Natural killer cell (primary cell): ENCODE data around the gene ZMAT3. TPM values are rescaled to one million over a fixed set of nuclear protein-coding genes. Genes with fewer than 3 reads are reported as not detected.

Experiments used
- ATAC-seq, 3 donors: fragments of 150-1000 bp in 2 of 3; fragments of 200-7000 bp in 1 of 3; cut with Tn5 transposase; 1 replicate in 1 of 3; 2 replicates in 2 of 3; pipeline ENCODE4 v1.10.0; 2021; ENCODE audit warnings: mild to moderate bottlenecking in 2 of 3, moderate library complexity in 2 of 3
- DNase-seq, 2 donors: peaks; one replicate each; pipeline versions ENCODE4 v3.0.0 to v3.0.0-alpha.2; 2013 to 2021; ENCODE audit warnings: mixed read lengths in 1 of 2
- H3K27ac ChIP-seq: one replicate; pipeline ENCODE4 v1.5.1; 2013; ENCODE audit warnings: mild to moderate bottlenecking, low read length
- H3K27me3 ChIP-seq: one replicate; pipeline ENCODE4 v1.6.1; 2013; ENCODE audit warnings: low read length; ENCODE audit not compliant: control insufficient read depth, insufficient read depth
- H3K36me3 ChIP-seq: one replicate; pipeline ENCODE4 v1.6.1; 2013; ENCODE audit warnings: low read length; ENCODE audit not compliant: control insufficient read depth, insufficient read depth
- H3K4me1 ChIP-seq: one replicate; pipeline ENCODE4 v1.6.1; 2013; ENCODE audit warnings: low read length; ENCODE audit not compliant: control insufficient read depth, insufficient read depth
- H3K4me3 ChIP-seq: one replicate; pipeline ENCODE4 v1.5.1; 2013; ENCODE audit warnings: low read length
- H3K9me3 ChIP-seq: one replicate; pipeline ENCODE4 v1.6.1; 2013; ENCODE audit warnings: low read length; ENCODE audit not compliant: control insufficient read depth, insufficient read depth
- H3K27ac Mint-ChIP-seq, 2 donors: one replicate each; pipeline ENCODE4 v1.8.0; 2022; ENCODE audit warnings: mild to moderate bottlenecking in 2 of 2, mixed read lengths in 2 of 2, moderate library complexity in 1 of 2
- H3K27me3 Mint-ChIP-seq, 2 donors: one replicate each; pipeline ENCODE4 v1.8.0; 2022; ENCODE audit warnings: low read depth in 2 of 2, mixed read lengths in 2 of 2
- H3K36me3 Mint-ChIP-seq: one replicate; pipeline ENCODE4 v1.8.0; 2022; ENCODE audit warnings: mixed read lengths
- H3K4me1 Mint-ChIP-seq, 2 donors: one replicate each; pipeline ENCODE4 v1.8.0; 2022; ENCODE audit warnings: mixed read lengths in 2 of 2
- H3K4me3 Mint-ChIP-seq: one replicate; pipeline ENCODE4 v1.8.0; 2022; ENCODE audit warnings: mild to moderate bottlenecking, moderate library complexity, mixed read lengths
- H3K9me3 Mint-ChIP-seq, 2 donors: one replicate each; pipeline ENCODE4 v1.8.0; 2022; ENCODE audit warnings: mixed read lengths in 2 of 2
- CTCF ChIP-seq: fragments of 200-600 bp; IDR thresholded peaks from one replicate; pipeline ENCODE4 v1.8.0; 2022; ENCODE audit warnings: antibody characterized with exemption
- WGBS: methylation state at CpG from one replicate; pipeline ENCODE4 v1.1.7; 2013; ENCODE audit warnings: missing lambda C conversion rate; ENCODE audit not compliant: insufficient coverage; 5-methylcytosine and 5-hydroxymethylcytosine counted together
- intact Hi-C: fragments of 100-400 bp; cut with micrococcal nuclease; formaldehyde crosslinking; loops from one replicate; pipeline ENCODE4 v1.14.2; 2022
- total RNA-seq, 4 donors: library from RNA; stranded (reverse); fragments of 120-200 nt in 1 of 4; gene quantifications; one replicate each; pipeline versions ENCODE4 v1.2.3 to v1.2.4, GENCODE V29; 2013 to 2022

Gene ZMAT3
- total RNA-seq, 3 donors from 2014 or later (not counting 1 experiment from before 2014, with no cell fraction given), result 22.5 to 32.9 (median 24.1) TPM

- ATAC-seq (no peak), DNase-seq (no peak)
- Mint-ChIP-seq H3K4me3 (no peak overlapping the region), H3K27me3 (no peaks in the 10 kb centered on the region), H3K36me3 (peaks cover 61% of the 10 kb centered on the region), H3K27ac (no peak overlapping the region), H3K4me1 (no peaks in the 10 kb centered on the region), H3K9me3 (peaks cover 8 to 13% of the 10 kb centered on the region in 2 donors)
- Histone ChIP-seq H3K9me3 (peaks cover 27% of the 10 kb centered on the region), H3K27me3 (no peaks in the 10 kb centered on the region), H3K27ac (no peak overlapping the region), H3K36me3 (no peaks in the 10 kb centered on the region), H3K4me3 (no peak overlapping the region), H3K4me1 (no peaks in the 10 kb centered on the region)
- 91% methylated on average over 3 of the region's 3 CpGs for WGBS
- intact Hi-C loops, result no loop called here
- TF ChIP-seq CTCF, result no peak
Measured at GRCh38 chr3:178990293-178990692, 81.3 kb downstream of the ZMAT3 start.

GRCh38 chr3:178989821-178990220 is 81.8 kb downstream of the ZMAT3 start:
- H3K36me3 ChIP-seq, result no peaks in the 10 kb centered on the region
- Mint-ChIP-seq H3K36me3 (peaks cover 66% of the 10 kb centered on the region), H3K27ac (no peak overlapping the region), H3K27me3 (no peaks in the 10 kb centered on the region), H3K4me3 (no peak overlapping the region), H3K9me3 (peaks cover 8 to 16% of the 10 kb centered on the region in 2 donors), H3K4me1 (no peaks in the 10 kb centered on the region)
- ATAC-seq (no peak), DNase-seq (no peak)
- H3K27me3 ChIP-seq, result no peaks in the 10 kb centered on the region
- WGBS, result 53% methylated on average over 1 of the region's 1 CpG
- no peak for TF ChIP-seq CTCF
- no peak overlapping the region for H3K4me3 ChIP-seq
- H3K9me3 ChIP-seq, result peaks cover 27% of the 10 kb centered on the region
- intact Hi-C loops, result no loop called here
- no peak overlapping the region for H3K27ac ChIP-seq
- H3K4me1 ChIP-seq, result no peaks in the 10 kb centered on the region

GRCh38 chr3:178987745-178988144 is 83.9 kb downstream of the ZMAT3 start:
- no peaks in the 10 kb centered on the region for H3K27me3 Mint-ChIP-seq
- H3K4me3 Mint-ChIP-seq, result no peak overlapping the region
- no peaks in the 10 kb centered on the region for H3K36me3 ChIP-seq
- H3K36me3 Mint-ChIP-seq, result peaks cover 69% of the 10 kb centered on the region
- H3K9me3 ChIP-seq, result peaks cover 27% of the 10 kb centered on the region
- intact Hi-C loops, result no loop called here
- H3K9me3 Mint-ChIP-seq, result peaks cover 8 to 18% of the 10 kb centered on the region in 2 donors
- H3K27ac Mint-ChIP-seq, result no peak overlapping the region
- H3K4me1 Mint-ChIP-seq, result no peaks in the 10 kb centered on the region
- H3K27me3 ChIP-seq, result no peaks in the 10 kb centered on the region
- no peak for DNase-seq
- no peak overlapping the region for H3K4me3 ChIP-seq
- H3K4me1 ChIP-seq, result no peaks in the 10 kb centered on the region
- H3K27ac ChIP-seq, result no peak overlapping the region
- TF ChIP-seq CTCF, result no peak
- no peak for ATAC-seq
- 100% methylated on average over 1 of the region's 1 CpG for WGBS

GRCh38 chr3:178986456-178986855 is 85.2 kb downstream of the ZMAT3 start:
- Histone ChIP-seq H3K27ac (no peak overlapping the region), H3K36me3 (no peaks in the 10 kb centered on the region), H3K27me3 (no peaks in the 10 kb centered on the region), H3K9me3 (peaks cover 27% of the 10 kb centered on the region), H3K4me3 (no peak overlapping the region), H3K4me1 (no peaks in the 10 kb centered on the region)
- TF ChIP-seq CTCF, result no peak
- H3K36me3 Mint-ChIP-seq, result peaks cover 65% of the 10 kb centered on the region
- DNase-seq (no peak), ATAC-seq (no peak)
- WGBS, result 56% methylated on average over 2 of the region's 2 CpGs
- intact Hi-C loops, result no loop called here
- no peaks in the 10 kb centered on the region for H3K4me1 Mint-ChIP-seq
- H3K27me3 Mint-ChIP-seq, result no peaks in the 10 kb centered on the region
- H3K9me3 Mint-ChIP-seq, result peaks cover 8 to 18% of the 10 kb centered on the region in 2 donors
- no peak overlapping the region for H3K4me3 Mint-ChIP-seq
- H3K27ac Mint-ChIP-seq, result no peak overlapping the region
